Measurements from ENCODE around the gene TCAP.

The TCAP gene

GRCh38 chr17:39629494-39629880, 35.7 kb upstream of the TCAP start:
- no peak for DNase-seq (ENCODE audit: low spot score)

- DNase-seq (ENCODE audit: low spot score), result no peak
Observed at GRCh38 chr17:39629898-39630297, 35.3 kb upstream of the TCAP start.

GRCh38 chr17:39631403-39631802, 33.7 kb upstream of the TCAP start:
- no peak for DNase-seq (ENCODE audit: low spot score)

- DNase-seq (ENCODE audit: low spot score), result no peak
Observed at GRCh38 chr17:39632153-39632941, 32.8 kb upstream of the TCAP start.

GRCh38 chr17:39633570-39634183, 31.5 kb upstream of the TCAP start:
- no peak for DNase-seq (ENCODE audit: low spot score)

GRCh38 chr17:39634384-39634871, 30.7 kb upstream of the TCAP start:
- peak; percentile 74 for DNase-seq (ENCODE audit: low spot score)

- no peak for DNase-seq (ENCODE audit: low spot score)
Observed at GRCh38 chr17:39635614-39636176, 29.5 kb upstream of the TCAP start.

- DNase-seq (ENCODE audit: low spot score), result no peak
Observed at GRCh38 chr17:39636587-39636926, 28.6 kb upstream of the TCAP start.

- DNase-seq (ENCODE audit: low spot score), result peak; percentile 96
Observed at GRCh38 chr17:39636927-39637736, 28.0 kb upstream of the TCAP start, which contains the start of gene STARD3. STARD3 (plus strand) TSS chr17:39637144; CDS start chr17:39653532, 16,388 bp downstream.

GRCh38 chr17:39638317-39638716, 26.8 kb upstream of the TCAP start:
- DNase-seq (ENCODE audit: low spot score), result no peak

- DNase-seq (ENCODE audit: low spot score), result no peak
Observed at GRCh38 chr17:39639043-39639442, 26.1 kb upstream of the TCAP start.

GRCh38 chr17:39639566-39640458, 25.3 kb upstream of the TCAP start:
- DNase-seq (ENCODE audit: low spot score), result no peak

GRCh38 chr17:39640591-39641031, 24.5 kb upstream of the TCAP start:
- DNase-seq (ENCODE audit: low spot score), result no peak

- no peak for DNase-seq (ENCODE audit: low spot score)
Observed at GRCh38 chr17:39641097-39641496, 24.1 kb upstream of the TCAP start.

- DNase-seq (ENCODE audit: low spot score), result no peak
Observed at GRCh38 chr17:39641883-39642282, 23.3 kb upstream of the TCAP start.

GRCh38 chr17:39642291-39643074, 22.7 kb upstream of the TCAP start:
- DNase-seq (ENCODE audit: low spot score), result no peak

GRCh38 chr17:39643271-39643670, 21.9 kb upstream of the TCAP start:
- no peak for DNase-seq (ENCODE audit: low spot score)

GRCh38 chr17:39647256-39647655, 17.9 kb upstream of the TCAP start:
- no peak for DNase-seq (ENCODE audit: low spot score)

GRCh38 chr17:39648616-39649366, 16.4 kb upstream of the TCAP start:
- DNase-seq (ENCODE audit: low spot score), result no peak

- DNase-seq (ENCODE audit: low spot score), result no peak
Observed at GRCh38 chr17:39650121-39650579, 15.0 kb upstream of the TCAP start.
